ENCODE data around the gene KCNJ2. TPM values are rescaled to one million over a fixed set of nuclear protein-coding genes. Genes with fewer than 3 reads are reported as not detected.
A peak's percentile ranks its signal among the peaks of the same experiment; 100 is the strongest.

KCNJ2 gene
- 10 to 100 TPM in 3 of 8 experiments, 1 to 10 TPM in 5; 1.1 to 60.4 (median 5.3) TPM for total RNA-seq

- ATAC-seq (replicated peaks in 6 of 8) = peak; percentile 92 to 96 (median 94)
- peak within 1 kb of the TSS in 1 of 2 donors; percentile 18 for H3K27ac ChIP-seq
- in situ Hi-C loops (cut with MboI; ENCODE audit: low pct_unique_long_range_greater_than_20kb in 2 of 9, low sequenced_read_pairs in 9 of 9, unreplicated experiment in 9 of 9) = loop anchor here in 4 of 9 experiments (25.0 kb wide), 5 partner anchors 393 to 807 kb away; no protein-coding TSS in a partner anchor
- H3K4me1 ChIP-seq (replicated peaks in 1 of 2) = peaks cover 15 to 19% of the 10 kb centered on the region in 2 donors
- 0% methylated on average over 5 to 13 of the region's 67 CpGs; no CpG with 5 or more reads in 8 of the 10 experiments for WGBS, 10 experiments
- peak within 1 kb of the TSS; percentile 50 to 61 (median 55) for H3K4me3 ChIP-seq
Observed at GRCh38 chr17:70168977-70169708, at the start of gene KCNJ2. Gene KCNJ2 (plus strand): TSS chr17:70169532. CDS start chr17:70175040, 5,508 bp downstream.

DNA sequence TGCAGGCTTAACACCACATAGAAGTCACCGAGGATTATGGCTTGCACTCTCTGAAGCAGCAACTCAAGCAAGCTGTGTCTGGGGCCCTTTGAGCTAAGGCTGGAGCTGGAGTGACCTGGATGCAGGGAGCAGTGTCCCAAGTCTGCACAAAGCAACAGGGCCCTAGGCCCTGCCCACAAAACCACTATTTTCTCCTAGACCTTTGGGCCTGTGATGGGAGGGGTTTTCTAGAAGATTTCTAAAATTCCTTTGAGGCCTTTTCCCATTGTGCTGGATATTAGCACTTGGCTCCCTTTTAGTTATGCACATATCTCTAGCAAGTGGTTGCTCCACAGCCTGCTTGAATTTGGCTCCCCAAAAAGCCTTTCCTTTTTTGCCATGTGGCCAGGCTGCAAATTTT is 49.8 kb upstream of the KCNJ2 start:
- ATAC-seq (replicated peaks in 6 of 8) = no peak
- in situ Hi-C loops (cut with MboI; ENCODE audit: low pct_unique_long_range_greater_than_20kb in 2 of 9, low sequenced_read_pairs in 9 of 9, unreplicated experiment in 9 of 9) = no loop called here
- H3K4me1 ChIP-seq (replicated peaks in 1 of 2) = peaks cover 0 to 12% of the 10 kb centered on the region in 2 donors
- no peak overlapping the region for H3K27ac ChIP-seq
- H3K4me3 ChIP-seq = no peak overlapping the region
- WGBS, 10 experiments = 80 to 100% methylated on average over 1 of the region's 1 CpG; no CpG with 5 or more reads in 8 of the 10 experiments

DNA sequence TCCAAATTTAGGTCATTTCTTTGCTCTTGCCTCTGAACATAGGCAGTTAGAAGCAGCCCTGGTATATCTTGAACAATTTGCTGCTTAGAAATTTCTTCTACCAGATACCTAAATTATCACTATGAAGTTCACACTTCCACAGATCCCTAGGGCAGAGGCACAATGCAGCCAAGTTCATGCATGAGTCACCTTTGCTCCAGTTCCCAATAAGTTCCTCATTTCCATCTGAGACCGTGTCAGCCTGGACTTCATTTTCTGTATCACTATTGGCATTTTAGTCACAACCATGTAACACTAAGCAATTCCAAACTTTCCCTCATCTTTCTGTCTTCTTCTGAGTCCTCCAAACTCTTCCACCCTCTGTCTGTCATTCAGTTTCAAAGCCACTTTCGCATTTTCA is 49.3 kb upstream of the KCNJ2 start:
- peak in 1 of 8 experiments; percentile 32 for ATAC-seq (replicated peaks in 6 of 8)
- Histone ChIP-seq H3K4me1 (replicated peaks in 1 of 2) (peaks cover 0 to 12% of the 10 kb centered on the region in 2 donors), H3K4me3 (no peak overlapping the region), H3K27ac (no peak overlapping the region)
- in situ Hi-C loops (cut with MboI; ENCODE audit: low pct_unique_long_range_greater_than_20kb in 2 of 9, low sequenced_read_pairs in 9 of 9, unreplicated experiment in 9 of 9) = no loop called here
- WGBS, 10 experiments = 20 to 94% (median 69%) methylated on average over 1 to 2 of the region's 2 CpGs; no CpG with 5 or more reads in 2 of the 10 experiments

- Histone ChIP-seq H3K4me1 (replicated peaks in 1 of 2) (peaks cover 0 to 12% of the 10 kb centered on the region in 2 donors), H3K4me3 (no peak overlapping the region), H3K27ac (no peak overlapping the region)
- in situ Hi-C loops (cut with MboI; ENCODE audit: low pct_unique_long_range_greater_than_20kb in 2 of 9, low sequenced_read_pairs in 9 of 9, unreplicated experiment in 9 of 9) = no loop called here
- 33 to 100% (median 90%) methylated on average over 2 to 4 of the region's 4 CpGs; no CpG with 5 or more reads in 2 of the 10 experiments for WGBS, 10 experiments
- ATAC-seq (replicated peaks in 6 of 8) = no peak
Observed at GRCh38 chr17:70120425-70120824, 48.9 kb upstream of the KCNJ2 start.

DNA sequence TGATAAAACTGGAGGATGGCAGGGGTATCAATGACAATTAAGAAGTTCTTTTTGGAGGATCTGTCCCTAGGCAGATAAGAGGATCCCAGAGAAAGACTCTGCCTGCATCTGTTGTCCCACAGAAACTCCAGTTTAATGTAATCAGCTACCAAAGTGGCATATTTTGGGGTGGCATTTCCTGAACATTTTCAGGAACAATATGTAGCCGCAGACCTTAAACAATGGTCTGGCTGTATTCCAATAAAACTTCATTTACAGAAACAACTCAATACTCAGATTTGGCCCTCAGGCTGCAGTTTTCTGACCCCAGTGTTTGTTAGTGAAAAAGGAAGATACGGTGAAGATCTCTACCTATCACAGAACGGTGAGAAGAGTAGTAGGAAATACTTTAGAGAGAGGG is 48.2 kb upstream of the KCNJ2 start:
- in situ Hi-C loops (cut with MboI; ENCODE audit: low pct_unique_long_range_greater_than_20kb in 2 of 9, low sequenced_read_pairs in 9 of 9, unreplicated experiment in 9 of 9) = no loop called here

GRCh38 chr17:70123193-70123592 is 46.1 kb upstream of the KCNJ2 start:
- ATAC-seq (replicated peaks in 6 of 8) = no peak
- Histone ChIP-seq H3K4me1 (replicated peaks in 1 of 2) (peaks cover 0 to 12% of the 10 kb centered on the region in 2 donors), H3K27ac (no peak overlapping the region), H3K4me3 (no peak overlapping the region)
- 38 to 90% (median 80%) methylated on average over 1 to 2 of the region's 2 CpGs; no CpG with 5 or more reads in 1 of the 10 experiments for WGBS, 10 experiments
- in situ Hi-C loops (cut with MboI; ENCODE audit: low pct_unique_long_range_greater_than_20kb in 2 of 9, low sequenced_read_pairs in 9 of 9, unreplicated experiment in 9 of 9) = no loop called here

More for the DNA sequence above, 48.2 kb upstream of the KCNJ2 start:
- no peak overlapping the region for H3K4me3 ChIP-seq
- WGBS, 10 experiments = 20 to 100% (median 90%) methylated on average over 1 to 3 of the region's 3 CpGs; no CpG with 5 or more reads in 3 of the 10 experiments
- peaks cover 0 to 12% of the 10 kb centered on the region in 2 donors for H3K4me1 ChIP-seq (replicated peaks in 1 of 2)
- H3K27ac ChIP-seq = no peak overlapping the region
- ATAC-seq (replicated peaks in 6 of 8) = no peak

GRCh38 chr17:70124723-70125122 is 44.6 kb upstream of the KCNJ2 start:
- no peak for ATAC-seq (replicated peaks in 6 of 8)
- H3K4me3 ChIP-seq = no peak overlapping the region
- H3K4me1 ChIP-seq (replicated peaks in 1 of 2) = peaks cover 0 to 12% of the 10 kb centered on the region in 2 donors
- 17 to 92% (median 74%) methylated on average over 1 to 3 of the region's 3 CpGs; no CpG with 5 or more reads in 2 of the 10 experiments for WGBS, 10 experiments
- H3K27ac ChIP-seq = no peak overlapping the region
- in situ Hi-C loops (cut with MboI; ENCODE audit: low pct_unique_long_range_greater_than_20kb in 2 of 9, low sequenced_read_pairs in 9 of 9, unreplicated experiment in 9 of 9) = loop anchor here in 2 of 9 experiments (25.0 kb wide), 1 partner anchor 537 kb away; no protein-coding TSS in a partner anchor

DNA sequence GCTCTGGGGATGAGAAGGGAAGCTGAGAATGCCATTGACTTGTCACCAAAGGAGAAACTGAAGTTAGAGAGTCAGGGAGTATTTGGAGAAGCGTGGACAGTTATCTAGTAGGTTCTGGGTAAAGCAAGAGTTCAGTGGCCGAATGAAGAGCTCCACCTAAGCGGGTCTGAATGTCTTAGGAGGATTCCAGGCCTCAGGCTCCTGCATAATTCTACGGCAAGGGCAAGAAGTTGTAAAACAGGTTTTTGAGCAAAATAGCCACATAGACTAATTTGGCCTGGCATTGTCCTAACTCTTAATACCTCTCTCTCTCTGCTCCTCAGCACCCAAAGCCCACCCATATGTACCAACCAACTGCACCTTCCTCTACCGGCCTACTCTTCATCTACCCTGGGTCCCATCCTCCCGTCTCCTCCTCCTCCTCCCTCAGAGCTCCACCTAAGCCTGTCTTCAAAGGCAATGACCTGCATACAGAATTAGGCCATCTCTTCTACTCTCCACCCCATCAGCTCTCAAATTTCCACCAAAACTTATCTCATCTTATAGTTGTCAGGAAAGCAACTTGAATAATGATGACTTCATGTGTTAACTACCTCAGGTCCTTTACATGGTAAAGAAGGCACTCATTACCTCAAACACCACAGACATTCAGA is 42.0 kb upstream of the KCNJ2 start:
- Histone ChIP-seq H3K4me1 (replicated peaks in 1 of 2) (peaks cover 0 to 12% of the 10 kb centered on the region in 2 donors), H3K4me3 (no peak overlapping the region), H3K27ac (no peak overlapping the region)
- in situ Hi-C loops (cut with MboI; ENCODE audit: low pct_unique_long_range_greater_than_20kb in 2 of 9, low sequenced_read_pairs in 9 of 9, unreplicated experiment in 9 of 9) = loop anchor here in 2 of 9 experiments (25.0 kb wide), 1 partner anchor 540 kb away; no protein-coding TSS in a partner anchor
- ATAC-seq (replicated peaks in 6 of 8) = no peak
- WGBS, 10 experiments = 43 to 100% (median 91%) methylated on average over 1 to 6 of the region's 6 CpGs; no CpG with 5 or more reads in 3 of the 10 experiments

DNA sequence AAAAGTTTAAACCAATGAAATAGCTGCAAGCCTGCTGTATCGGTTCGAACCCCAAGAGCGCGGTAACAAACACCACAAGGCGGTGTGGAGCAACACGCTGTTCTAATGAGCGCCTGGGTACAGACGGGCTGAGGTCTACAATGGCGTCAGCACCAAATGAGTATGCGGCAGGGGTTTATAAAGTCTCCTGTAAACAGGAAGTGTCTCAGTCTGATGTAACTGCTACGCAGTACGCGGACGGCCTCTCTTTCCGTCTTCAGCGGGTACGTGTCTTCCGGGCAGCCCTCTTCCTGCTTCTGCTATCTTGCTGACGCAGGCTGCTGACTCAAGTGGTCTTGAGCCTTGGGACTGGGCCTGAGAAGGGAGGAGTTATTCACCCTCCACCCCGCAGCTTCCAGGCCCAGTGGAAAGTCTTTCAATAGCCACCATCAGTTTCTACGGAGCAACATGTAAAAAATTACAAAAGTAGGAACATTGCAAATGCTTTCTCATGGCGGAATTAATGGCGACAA is 40.5 kb upstream of the KCNJ2 start:
- H3K27ac ChIP-seq = no peak overlapping the region

DNA sequence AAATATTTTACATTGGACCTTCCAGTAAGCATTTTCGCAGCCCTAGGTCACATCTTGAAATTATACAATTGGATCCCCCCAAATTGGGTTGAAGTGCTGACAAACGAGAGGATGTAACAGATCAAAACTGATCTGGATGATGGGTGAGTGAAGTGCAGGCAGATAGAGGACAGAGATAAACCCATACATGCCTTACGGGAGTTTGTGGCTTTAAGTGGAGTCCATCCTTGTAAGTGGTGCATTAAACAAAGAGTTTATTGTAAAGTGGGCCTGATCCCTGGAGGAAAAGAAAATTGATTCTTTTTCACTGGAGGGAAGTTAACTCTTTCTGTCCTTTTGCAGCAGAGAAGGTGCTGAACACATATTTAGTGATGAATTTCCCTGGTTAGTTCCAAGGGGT is 39.0 kb upstream of the KCNJ2 start:
- in situ Hi-C loops (cut with MboI; ENCODE audit: low pct_unique_long_range_greater_than_20kb in 2 of 9, low sequenced_read_pairs in 9 of 9, unreplicated experiment in 9 of 9) = loop anchor here in 2 of 9 experiments (25.0 kb wide), 1 partner anchor 543 kb away; no protein-coding TSS in a partner anchor
- 0 to 94% (median 84%) methylated on average over 1 to 3 of the region's 3 CpGs; no CpG with 5 or more reads in 2 of the 10 experiments for WGBS, 10 experiments
- no peaks in the 10 kb centered on the region for H3K4me1 ChIP-seq (replicated peaks in 1 of 2)
- no peak for ATAC-seq (replicated peaks in 6 of 8)
- no peak overlapping the region for H3K27ac ChIP-seq
- no peak overlapping the region for H3K4me3 ChIP-seq

More for the DNA sequence above, 40.5 kb upstream of the KCNJ2 start:
- ATAC-seq (replicated peaks in 6 of 8) = no peak
- in situ Hi-C loops (cut with MboI; ENCODE audit: low pct_unique_long_range_greater_than_20kb in 2 of 9, low sequenced_read_pairs in 9 of 9, unreplicated experiment in 9 of 9) = loop anchor here in 2 of 9 experiments (25.0 kb wide), 1 partner anchor 541 kb away; no protein-coding TSS in a partner anchor
- Histone ChIP-seq H3K4me3 (no peak overlapping the region), H3K4me1 (replicated peaks in 1 of 2) (peaks cover 0 to 2% of the 10 kb centered on the region in 2 donors)
- 83 to 100% (median 95%) methylated on average over 2 to 20 of the region's 23 CpGs for WGBS, 10 experiments

- no peak overlapping the region for H3K4me3 ChIP-seq
- in situ Hi-C loops (cut with MboI; ENCODE audit: low pct_unique_long_range_greater_than_20kb in 2 of 9, low sequenced_read_pairs in 9 of 9, unreplicated experiment in 9 of 9) = loop anchor here in 2 of 9 experiments (25.0 kb wide), 1 partner anchor 545 kb away; no protein-coding TSS in a partner anchor
- 62 to 100% (median 98%) methylated on average over 1 to 7 of the region's 11 CpGs; no CpG with 5 or more reads in 2 of the 10 experiments for WGBS, 10 experiments
Observed at GRCh38 chr17:70132505-70132904, 36.8 kb upstream of the KCNJ2 start.

DNA sequence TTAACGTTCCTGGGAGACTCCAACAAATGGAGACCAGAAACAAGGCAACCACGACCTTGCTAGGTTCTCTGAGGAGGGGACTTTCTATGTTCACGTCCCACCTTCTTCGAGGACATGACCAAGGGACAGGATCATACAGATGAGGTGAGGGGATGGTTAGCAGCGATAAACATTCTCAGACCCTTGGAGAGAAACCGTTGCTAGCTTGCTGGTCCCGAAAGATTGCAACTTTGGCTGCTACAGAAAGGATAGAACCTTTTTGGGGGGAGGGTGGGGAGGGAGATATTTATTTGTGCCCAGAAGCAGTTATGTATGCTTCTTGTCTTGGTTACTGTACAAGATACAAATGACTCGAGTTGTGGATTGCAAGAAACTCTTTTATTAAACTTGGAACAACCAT is 35.3 kb upstream of the KCNJ2 start:
- Histone ChIP-seq H3K4me1 (replicated peaks in 1 of 2) (peaks cover 15 to 22% of the 10 kb centered on the region in 2 donors), H3K4me3 (no peak overlapping the region), H3K27ac (no peak overlapping the region)
- in situ Hi-C loops (cut with MboI; ENCODE audit: low pct_unique_long_range_greater_than_20kb in 2 of 9, low sequenced_read_pairs in 9 of 9, unreplicated experiment in 9 of 9) = loop anchor here in 2 of 9 experiments (25.0 kb wide), 1 partner anchor 547 kb away; no protein-coding TSS in a partner anchor
- WGBS, 10 experiments = 40 to 100% (median 74%) methylated on average over 1 to 6 of the region's 8 CpGs; no CpG with 5 or more reads in 2 of the 10 experiments
- ATAC-seq (replicated peaks in 6 of 8) = no peak

More at GRCh38 chr17:70132505-70132904, 36.8 kb upstream of the KCNJ2 start:
- Histone ChIP-seq H3K27ac (no peak overlapping the region), H3K4me1 (replicated peaks in 1 of 2) (peaks cover 6 to 9% of the 10 kb centered on the region in 2 donors)
- ATAC-seq (replicated peaks in 6 of 8) = no peak
